ENCODE data around the gene CAMKK1.
A peak's percentile ranks its signal among the peaks of the same experiment; 100 is the strongest.

CAMKK1 gene

GRCh38 chr17:3885271-3885670 is 7.6 kb downstream of the CAMKK1 start:
- H3K27me3 ChIP-seq = no peaks in the 10 kb centered on the region
- peaks cover 20% of the 10 kb centered on the region for H3K4me1 ChIP-seq
- no peak for DNase-seq
- no peak for TF ChIP-seq CTCF (IDR thresholded peaks at IDR 0.05; ENCODE audit: low read depth, low read length)
- peaks cover 36% of the 10 kb centered on the region for H3K36me3 ChIP-seq
- no peak overlapping the region for H3K4me3 ChIP-seq (ENCODE audit: low read depth, low read length)
- H3K9me3 ChIP-seq = no peaks in the 10 kb centered on the region

- Histone ChIP-seq H3K9me3 (no peaks in the 10 kb centered on the region), H3K27me3 (no peaks in the 10 kb centered on the region), H3K4me3 (ENCODE audit: low read depth, low read length) (no peak overlapping the region), H3K4me1 (peaks cover 21% of the 10 kb centered on the region), H3K36me3 (peaks cover 36% of the 10 kb centered on the region)
- TF ChIP-seq CTCF (IDR thresholded peaks at IDR 0.05; ENCODE audit: low read depth, low read length) = no peak
- DNase-seq = no peak
Observed at GRCh38 chr17:3884188-3884587, 8.7 kb downstream of the CAMKK1 start.

GRCh38 chr17:3882276-3882675 is 10.6 kb downstream of the CAMKK1 start:
- Histone ChIP-seq H3K27me3 (no peaks in the 10 kb centered on the region), H3K36me3 (peaks cover 46% of the 10 kb centered on the region), H3K9me3 (no peaks in the 10 kb centered on the region), H3K4me1 (peaks cover 8% of the 10 kb centered on the region), H3K4me3 (ENCODE audit: low read depth, low read length) (no peak overlapping the region)
- DNase-seq = no peak
- TF ChIP-seq CTCF (IDR thresholded peaks at IDR 0.05; ENCODE audit: low read depth, low read length) = no peak

GRCh38 chr17:3880983-3881382 is 11.9 kb downstream of the CAMKK1 start:
- no peak overlapping the region for H3K4me3 ChIP-seq (ENCODE audit: low read depth, low read length)
- peaks cover 54% of the 10 kb centered on the region for H3K36me3 ChIP-seq
- no peak for TF ChIP-seq CTCF (IDR thresholded peaks at IDR 0.05; ENCODE audit: low read depth, low read length)
- no peaks in the 10 kb centered on the region for H3K27me3 ChIP-seq
- no peaks in the 10 kb centered on the region for H3K9me3 ChIP-seq
- H3K4me1 ChIP-seq = peaks cover 8% of the 10 kb centered on the region
- no peak for DNase-seq

- DNase-seq = peak; percentile 74
- peaks cover 52% of the 10 kb centered on the region for H3K36me3 ChIP-seq
- H3K4me1 ChIP-seq = peaks cover 8% of the 10 kb centered on the region
- no peaks in the 10 kb centered on the region for H3K9me3 ChIP-seq
- TF ChIP-seq CTCF (IDR thresholded peaks at IDR 0.05; ENCODE audit: low read depth, low read length) = no peak
- no peak overlapping the region for H3K4me3 ChIP-seq (ENCODE audit: low read depth, low read length)
- H3K27me3 ChIP-seq = no peaks in the 10 kb centered on the region
Observed at GRCh38 chr17:3879591-3880417, 13.0 kb downstream of the CAMKK1 start.

GRCh38 chr17:3879186-3879585 is 13.7 kb downstream of the CAMKK1 start:
- TF ChIP-seq CTCF (IDR thresholded peaks at IDR 0.05; ENCODE audit: low read depth, low read length) = no peak
- H3K4me3 ChIP-seq (ENCODE audit: low read depth, low read length) = no peak overlapping the region

More at GRCh38 chr17:3879186-3879585, 13.7 kb downstream of the CAMKK1 start:
- peaks cover 45% of the 10 kb centered on the region for H3K36me3 ChIP-seq
- peak; percentile 78 for DNase-seq
- H3K9me3 ChIP-seq = no peaks in the 10 kb centered on the region
- peaks cover 8% of the 10 kb centered on the region for H3K4me1 ChIP-seq
- no peaks in the 10 kb centered on the region for H3K27me3 ChIP-seq
